SU-DHL-6 (cell line): ENCODE measurements around the gene RPLP1.

Experiments
- H2AFZ ChIP-seq: fragments of 200-600 bp; sonication (generic); 2 replicates; pipeline ENCODE4 v1.6.1; 2014; ENCODE audit warnings: low read depth, mild to moderate bottlenecking, moderate library complexity, mixed read lengths, antibody characterized with exemption, low read length; ENCODE audit not compliant: severe bottlenecking
- H3F3A ChIP-seq: fragments of 200-600 bp; shearing (Covaris generic); 2 replicates; pipeline ENCODE4 v1.6.0; 2016; ENCODE audit warnings: antibody characterized with exemption, mild to moderate bottlenecking; ENCODE audit not compliant: insufficient read depth
- H3K27ac ChIP-seq: fragments of 200-600 bp; sonication (generic); 2 replicates; pipeline ENCODE4 v1.5.1; 2016; ENCODE audit warnings: low read depth, mild to moderate bottlenecking, low read length, moderate library complexity, mixed read lengths
- H3K27me3 ChIP-seq: fragments of 200-600 bp; sonication (generic), shearing (Covaris generic); 2 replicates; pipeline ENCODE4 v1.6.0; 2014; ENCODE audit warnings: mild to moderate bottlenecking, low read length
- H3K36me3 ChIP-seq: fragments of 200-600 bp; sonication (generic); 2 replicates; pipeline ENCODE4 v1.6.1; 2014; ENCODE audit warnings: mild to moderate bottlenecking, low read length, mixed read lengths
- H3K4me2 ChIP-seq: fragments of 300-600, 200-600 bp; shearing (Covaris generic), sonication (generic); 2 replicates; pipeline ENCODE4 v1.6.0; 2014; ENCODE audit warnings: low read length, low read depth, mild to moderate bottlenecking; ENCODE audit not compliant: poor library complexity, severe bottlenecking
- H3K4me3 ChIP-seq: fragments of 200-600 bp; sonication (generic); 2 replicates; pipeline ENCODE4 v1.5.1; 2014; ENCODE audit warnings: antibody characterized with exemption, low read length, mild to moderate bottlenecking, mixed read lengths; ENCODE audit not compliant: insufficient read depth, poor library complexity, severe bottlenecking
- H3K79me2 ChIP-seq: fragments of 200-600 bp; sonication (generic); 2 replicates; pipeline ENCODE4 v1.6.1; 2014; ENCODE audit warnings: mild to moderate bottlenecking, low read length, moderate library complexity; ENCODE audit not compliant: insufficient read depth
- H3K9ac ChIP-seq: fragments of 200-600 bp; sonication (generic); 2 replicates; pipeline ENCODE4 v1.7.0; 2014; ENCODE audit warnings: mild to moderate bottlenecking, low read length
- H3K9me2 ChIP-seq: fragments of 200-600 bp; sonication (generic); replicated peaks from 2 replicates; pipeline ENCODE4 v1.6.1; 2014; ENCODE audit warnings: low read length; ENCODE audit not compliant: insufficient read depth
- H3K9me3 ChIP-seq: fragments of 200-600 bp; sonication (generic); 2 replicates; pipeline ENCODE4 v1.6.1; 2014; ENCODE audit warnings: low read length, mixed read lengths; ENCODE audit not compliant: insufficient read depth
- H4K20me1 ChIP-seq: fragments of 200-600 bp; sonication (generic); 2 replicates; pipeline ENCODE4 v1.6.1; 2014; ENCODE audit warnings: low read depth, mild to moderate bottlenecking, antibody characterized with exemption, low read length, moderate library complexity, mixed read lengths
- EZH2phosphoT487 ChIP-seq: fragments of 200-600 bp; sonication (generic), shearing (Covaris generic); conservative IDR thresholded peaks from 2 replicates; pipeline ENCODE4 v1.6.1; 2018; ENCODE audit warnings: mild to moderate bottlenecking, antibody characterized with exemption, low read length, moderate library complexity, mixed read lengths
- TF ChIP-seq, protein P1 (sequence below): fragments of 200-600 bp; sonication (generic); IDR thresholded peaks from one replicate; pipeline ENCODE4 v1.5.1; 2017; ENCODE audit warnings: antibody characterized with exemption, mild to moderate bottlenecking, low read length, moderate library complexity; ENCODE audit not compliant: insufficient read depth, poor library complexity, severe bottlenecking

The RPLP1 gene

DNA sequence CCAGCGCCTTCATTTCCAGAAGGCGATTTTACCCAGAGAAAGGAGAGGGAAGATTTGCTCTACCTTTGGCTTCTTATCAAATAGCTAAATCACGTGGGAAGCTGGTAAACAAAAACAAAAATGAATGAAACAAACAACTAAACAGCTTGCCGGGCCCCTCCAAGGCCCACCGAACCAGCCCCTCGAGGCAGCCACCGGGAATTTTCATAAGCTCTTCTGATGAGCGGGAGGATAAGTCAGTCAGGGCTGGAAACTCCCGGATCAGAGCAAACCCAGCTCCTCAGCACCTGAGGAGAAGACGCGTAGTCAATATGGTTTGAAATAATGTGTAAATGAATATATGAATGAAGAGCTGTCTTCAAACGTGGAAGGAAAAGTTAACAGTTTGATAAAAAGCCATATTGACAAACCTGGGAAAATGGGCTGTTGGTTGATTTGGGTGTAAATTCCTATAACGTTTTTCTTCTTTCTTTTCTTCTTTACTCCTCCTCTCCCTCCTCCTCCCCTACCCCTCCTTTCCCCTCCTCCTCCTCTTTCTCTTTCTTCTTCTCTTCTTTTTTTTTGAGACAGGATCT is 10.7 kb downstream of the RPLP1 start:
- Histone ChIP-seq H3K27ac (no peak overlapping the region), H3K4me3 (peak overlapping the region; percentile 53), H4K20me1 (no peaks in the 10 kb centered on the region), H3K27me3 (no peaks in the 10 kb centered on the region), H3K9me2 (no peaks in the 10 kb centered on the region), H2AFZ (peak overlapping the region; percentile 99), H3K4me2 (peak overlapping the region; percentile 76), H3K36me3 (no peaks in the 10 kb centered on the region), H3F3A (peaks cover 5% of the 10 kb centered on the region), H3K79me2 (no peaks in the 10 kb centered on the region), H3K9me3 (no peaks in the 10 kb centered on the region), H3K9ac (peak overlapping the region; percentile 60)
- TF ChIP-seq, protein P1, sequence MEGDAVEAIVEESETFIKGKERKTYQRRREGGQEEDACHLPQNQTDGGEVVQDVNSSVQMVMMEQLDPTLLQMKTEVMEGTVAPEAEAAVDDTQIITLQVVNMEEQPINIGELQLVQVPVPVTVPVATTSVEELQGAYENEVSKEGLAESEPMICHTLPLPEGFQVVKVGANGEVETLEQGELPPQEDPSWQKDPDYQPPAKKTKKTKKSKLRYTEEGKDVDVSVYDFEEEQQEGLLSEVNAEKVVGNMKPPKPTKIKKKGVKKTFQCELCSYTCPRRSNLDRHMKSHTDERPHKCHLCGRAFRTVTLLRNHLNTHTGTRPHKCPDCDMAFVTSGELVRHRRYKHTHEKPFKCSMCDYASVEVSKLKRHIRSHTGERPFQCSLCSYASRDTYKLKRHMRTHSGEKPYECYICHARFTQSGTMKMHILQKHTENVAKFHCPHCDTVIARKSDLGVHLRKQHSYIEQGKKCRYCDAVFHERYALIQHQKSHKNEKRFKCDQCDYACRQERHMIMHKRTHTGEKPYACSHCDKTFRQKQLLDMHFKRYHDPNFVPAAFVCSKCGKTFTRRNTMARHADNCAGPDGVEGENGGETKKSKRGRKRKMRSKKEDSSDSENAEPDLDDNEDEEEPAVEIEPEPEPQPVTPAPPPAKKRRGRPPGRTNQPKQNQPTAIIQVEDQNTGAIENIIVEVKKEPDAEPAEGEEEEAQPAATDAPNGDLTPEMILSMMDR, result no peak
- TF ChIP-seq EZH2phosphoT487, result no peak

DNA sequence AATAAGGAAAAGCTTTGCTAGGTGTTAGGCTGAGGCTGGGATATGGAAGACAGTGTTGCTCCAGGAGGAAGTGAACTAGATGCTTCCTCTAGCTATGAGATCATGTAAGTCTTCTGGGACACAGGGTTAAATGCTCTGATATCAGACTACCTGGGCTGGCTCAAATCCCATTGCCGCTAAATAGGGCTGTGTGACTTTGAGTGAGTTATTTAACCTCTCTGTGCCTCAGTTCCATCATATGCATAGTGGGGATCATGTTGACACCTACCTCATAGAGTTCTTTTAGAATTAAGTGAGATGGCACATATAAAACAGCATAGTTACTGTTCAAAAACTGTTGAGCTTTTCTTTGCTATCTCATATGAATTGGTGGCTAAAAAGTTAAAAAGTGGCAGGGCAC is 12.6 kb downstream of the RPLP1 start:
- H3K9ac ChIP-seq, result no peak overlapping the region
- no peaks in the 10 kb centered on the region for H3K36me3 ChIP-seq
- no peaks in the 10 kb centered on the region for H3K27me3 ChIP-seq
- TF ChIP-seq, protein P1, result no peak
- no peak for TF ChIP-seq EZH2phosphoT487
- H3F3A ChIP-seq, result no peaks in the 10 kb centered on the region
- no peak overlapping the region for H3K27ac ChIP-seq
- no peaks in the 10 kb centered on the region for H3K9me3 ChIP-seq
- no peaks in the 10 kb centered on the region for H3K9me2 ChIP-seq
- no peaks in the 10 kb centered on the region for H3K79me2 ChIP-seq
- H4K20me1 ChIP-seq, result no peaks in the 10 kb centered on the region
- H3K4me3 ChIP-seq, result no peak overlapping the region
- H3K4me2 ChIP-seq, result no peak overlapping the region
- H2AFZ ChIP-seq, result no peak overlapping the region

DNA sequence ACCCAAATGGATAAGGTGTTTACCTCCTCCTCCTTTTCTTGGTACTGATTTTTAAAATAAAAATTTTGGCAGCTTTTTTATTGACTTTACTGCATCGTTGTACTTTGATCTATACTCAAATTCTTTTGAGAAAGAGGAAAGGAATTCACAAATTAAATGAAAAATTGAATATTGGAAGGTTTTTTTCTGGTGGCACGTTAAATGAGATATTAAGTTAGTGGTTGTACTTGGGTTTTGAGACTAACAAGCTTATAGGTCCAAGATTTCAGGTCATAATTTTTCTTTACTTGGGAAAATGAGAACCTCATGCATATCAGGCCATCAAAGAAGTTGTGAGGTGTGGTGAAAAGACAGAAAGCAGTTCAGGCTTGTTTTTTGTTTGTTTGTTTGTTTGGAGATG is 14.1 kb downstream of the RPLP1 start:
- no peak overlapping the region for H3K9ac ChIP-seq
- no peaks in the 10 kb centered on the region for H4K20me1 ChIP-seq
- H2AFZ ChIP-seq, result no peak overlapping the region
- TF ChIP-seq, protein P1, result no peak
- TF ChIP-seq EZH2phosphoT487, result no peak
- H3K4me2 ChIP-seq, result no peak overlapping the region
- no peak overlapping the region for H3K4me3 ChIP-seq
- H3F3A ChIP-seq, result no peaks in the 10 kb centered on the region
- no peaks in the 10 kb centered on the region for H3K27me3 ChIP-seq
- no peaks in the 10 kb centered on the region for H3K9me2 ChIP-seq
- no peak overlapping the region for H3K27ac ChIP-seq
- H3K79me2 ChIP-seq, result no peaks in the 10 kb centered on the region
- H3K36me3 ChIP-seq, result no peaks in the 10 kb centered on the region
- no peaks in the 10 kb centered on the region for H3K9me3 ChIP-seq
